ENCODE measurements around the gene RAB44. TPM values are rescaled to one million over a fixed set of nuclear protein-coding genes. Genes with fewer than 3 reads are reported as not detected.

Gene RAB44
- total RNA-seq, 1 experiment from 2014 or later, result 0.05 TPM

DNA sequence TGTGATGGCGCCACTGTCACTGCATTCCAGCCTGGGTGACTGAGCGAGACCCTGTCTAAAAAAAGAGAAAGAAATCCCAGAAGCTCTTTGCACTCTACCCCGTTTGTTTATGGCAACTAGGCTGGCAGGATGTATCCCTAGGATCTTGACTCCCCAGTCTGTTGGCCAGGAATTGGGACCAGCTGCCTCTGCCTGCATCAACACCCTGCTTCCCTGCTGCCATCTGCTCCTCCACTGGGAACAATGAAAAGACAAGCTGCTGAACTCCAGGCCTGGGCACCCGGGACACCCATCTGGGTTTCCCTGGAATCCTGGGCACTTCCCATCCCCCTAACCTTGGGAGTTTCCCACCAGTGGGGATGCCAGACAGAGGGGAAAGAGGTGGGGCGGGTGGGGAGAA lies 76.7 kb downstream of the RAB44 start:
- intact Hi-C loops (cut with micrococcal nuclease), result no loop called here
- no peaks in the 10 kb centered on the region for H3K9me2 ChIP-seq (ENCODE audit: insufficient read depth)
- ChIA-PET POLR2A (no interaction called here), CTCF (interaction anchor here (1.2 kb wide), 1 partner anchor 9 kb away, joined by 3 read pairs; no protein-coding TSS in a partner anchor), RAD21 (ENCODE audit: low non-redundant PET in 1 of 2, low total read pairs in 2 of 2, uncharacterized antibody in 2 of 2, unreplicated experiment in 2 of 2) (no interaction called here)
- no peak overlapping the region for H3K9ac ChIP-seq (ENCODE audit: low read length)
- H3K4me2 ChIP-seq (ENCODE audit: low read length), result no peak overlapping the region
- peaks cover 0 to 10% of the 10 kb centered on the region in 2 experiments; a peak in 2 of 4 replicates for H3K4me1 ChIP-seq (ENCODE audit: control insufficient read depth in 1 of 2, insufficient read depth in 2 of 2, low read length in 2 of 2)
- no peaks in the 10 kb centered on the region for H3K9me3 ChIP-seq (ENCODE audit: control insufficient read depth in 1 of 2, insufficient read depth in 1 of 2, low read depth in 1 of 2, low read length in 2 of 2)
- H4K20me1 ChIP-seq (ENCODE audit: insufficient read depth), result no peaks in the 10 kb centered on the region
- DNase-seq (ENCODE audit: low read depth, low spot score) (no peak), ATAC-seq (no peak)
- no peak overlapping the region for H2AFZ ChIP-seq (ENCODE audit: low read depth, low read length, poor library complexity, severe bottlenecking)
- H3K27me3 ChIP-seq (ENCODE audit: insufficient read depth, low read length), result peaks cover 6% of the 10 kb centered on the region; the same call in 1 of the 2 replicates
- H3K36me3 ChIP-seq (ENCODE audit: control insufficient read depth in 1 of 2, insufficient read depth in 2 of 2, low read length in 2 of 2), result no peaks in the 10 kb centered on the region
- H3K79me2 ChIP-seq (ENCODE audit: insufficient read depth, low read length), result no peaks in the 10 kb centered on the region
- TF ChIP-seq, protein P1, sequence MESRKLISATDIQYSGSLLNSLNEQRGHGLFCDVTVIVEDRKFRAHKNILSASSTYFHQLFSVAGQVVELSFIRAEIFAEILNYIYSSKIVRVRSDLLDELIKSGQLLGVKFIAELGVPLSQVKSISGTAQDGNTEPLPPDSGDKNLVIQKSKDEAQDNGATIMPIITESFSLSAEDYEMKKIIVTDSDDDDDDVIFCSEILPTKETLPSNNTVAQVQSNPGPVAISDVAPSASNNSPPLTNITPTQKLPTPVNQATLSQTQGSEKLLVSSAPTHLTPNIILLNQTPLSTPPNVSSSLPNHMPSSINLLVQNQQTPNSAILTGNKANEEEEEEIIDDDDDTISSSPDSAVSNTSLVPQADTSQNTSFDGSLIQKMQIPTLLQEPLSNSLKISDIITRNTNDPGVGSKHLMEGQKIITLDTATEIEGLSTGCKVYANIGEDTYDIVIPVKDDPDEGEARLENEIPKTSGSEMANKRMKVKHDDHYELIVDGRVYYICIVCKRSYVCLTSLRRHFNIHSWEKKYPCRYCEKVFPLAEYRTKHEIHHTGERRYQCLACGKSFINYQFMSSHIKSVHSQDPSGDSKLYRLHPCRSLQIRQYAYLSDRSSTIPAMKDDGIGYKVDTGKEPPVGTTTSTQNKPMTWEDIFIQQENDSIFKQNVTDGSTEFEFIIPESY (IDR thresholded peaks at IDR 0.05; ENCODE audit: extremely low read depth, insufficient replicate concordance, low read length), result no peak
- TF ChIP-seq, protein P2, sequence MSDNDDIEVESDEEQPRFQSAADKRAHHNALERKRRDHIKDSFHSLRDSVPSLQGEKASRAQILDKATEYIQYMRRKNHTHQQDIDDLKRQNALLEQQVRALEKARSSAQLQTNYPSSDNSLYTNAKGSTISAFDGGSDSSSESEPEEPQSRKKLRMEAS (IDR thresholded peaks at IDR 0.05), result no peak
- TF ChIP-seq ZFX (IDR thresholded peaks at IDR 0.05) (no peak), REST (IDR thresholded peaks at IDR 0.05; ENCODE audit: low read depth) (no peak), SP1 (IDR thresholded peaks at IDR 0.05; ENCODE audit: low read depth) (no peak)
- TF ChIP-seq, protein P3, sequence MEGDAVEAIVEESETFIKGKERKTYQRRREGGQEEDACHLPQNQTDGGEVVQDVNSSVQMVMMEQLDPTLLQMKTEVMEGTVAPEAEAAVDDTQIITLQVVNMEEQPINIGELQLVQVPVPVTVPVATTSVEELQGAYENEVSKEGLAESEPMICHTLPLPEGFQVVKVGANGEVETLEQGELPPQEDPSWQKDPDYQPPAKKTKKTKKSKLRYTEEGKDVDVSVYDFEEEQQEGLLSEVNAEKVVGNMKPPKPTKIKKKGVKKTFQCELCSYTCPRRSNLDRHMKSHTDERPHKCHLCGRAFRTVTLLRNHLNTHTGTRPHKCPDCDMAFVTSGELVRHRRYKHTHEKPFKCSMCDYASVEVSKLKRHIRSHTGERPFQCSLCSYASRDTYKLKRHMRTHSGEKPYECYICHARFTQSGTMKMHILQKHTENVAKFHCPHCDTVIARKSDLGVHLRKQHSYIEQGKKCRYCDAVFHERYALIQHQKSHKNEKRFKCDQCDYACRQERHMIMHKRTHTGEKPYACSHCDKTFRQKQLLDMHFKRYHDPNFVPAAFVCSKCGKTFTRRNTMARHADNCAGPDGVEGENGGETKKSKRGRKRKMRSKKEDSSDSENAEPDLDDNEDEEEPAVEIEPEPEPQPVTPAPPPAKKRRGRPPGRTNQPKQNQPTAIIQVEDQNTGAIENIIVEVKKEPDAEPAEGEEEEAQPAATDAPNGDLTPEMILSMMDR (IDR thresholded peaks at IDR 0.05 in 2 of 3, conservative IDR thresholded peaks at IDR 0.05 in 1 of 3; ENCODE audit: borderline replicate concordance in 1 of 3, insufficient read depth in 1 of 3, low read depth in 2 of 3, low read length in 2 of 3), result 0 out of 6 replicates have a peak, but pooled peaks of 1 of the 3 experiments have one; percentile 2
- BruUV-seq (replicated peaks), result no TSS peak
- H3K4me3 ChIP-seq (replicated peaks in 1 of 2; ENCODE audit: low read depth in 1 of 2, low read length in 2 of 2), result no peak overlapping the region
- no peak overlapping the region for H3K27ac ChIP-seq (ENCODE audit: low read depth, low read length)

Data from HCT116 (cell line).